Psoas muscle (tissue), 8 donors: ENCODE measurements around the gene SLC25A34. TPM values are rescaled to one million over a fixed set of nuclear protein-coding genes. Genes with fewer than 3 reads are reported as not detected.
A peak's percentile ranks its signal among the peaks of the same experiment; 100 is the strongest.

ENCODE experiments used
- ATAC-seq, 4 donors: fragments of 200-7000 bp; cut with Tn5 transposase; one replicate each; pipeline ENCODE4 v1.9.1; 2020; ENCODE audit warnings: moderate library complexity in 3 of 4, mild to moderate bottlenecking in 2 of 4
- DNase-seq, 2 donors: peaks; one replicate each; pipeline ENCODE4 v3.0.0-alpha.2; 2020
- H3K27ac ChIP-seq: fragments of 200-600 bp; one replicate; pipeline ENCODE4 v1.8.0; 2022
- H3K27me3 ChIP-seq, 3 donors: fragments of 200-600 bp in 1 of 3; one replicate each; pipeline versions ENCODE4 v1.6.1 to v1.8.0; 2013 to 2022; ENCODE audit warnings: low read length in 2 of 3, mild to moderate bottlenecking in 2 of 3, moderate library complexity in 1 of 3; ENCODE audit not compliant: insufficient read depth in 3 of 3
- H3K36me3 ChIP-seq, 2 donors: fragments of 200-600 bp in 1 of 2; one replicate each; pipeline versions ENCODE4 v1.6.1 to v1.8.0; 2013 to 2022; ENCODE audit warnings: low read depth in 1 of 2, mild to moderate bottlenecking in 1 of 2, moderate library complexity in 1 of 2; ENCODE audit not compliant: insufficient read depth in 1 of 2
- H3K4me1 ChIP-seq: fragments of 200-600 bp; one replicate; pipeline ENCODE4 v1.8.0; 2022
- H3K4me3 ChIP-seq: fragments of 200-600 bp; one replicate; pipeline ENCODE4 v1.8.0; 2022; ENCODE audit warnings: mild to moderate bottlenecking
- H3K9me3 ChIP-seq: fragments of 200-600 bp; one replicate; pipeline ENCODE4 v1.8.0; 2022
- CTCF ChIP-seq: fragments of 200-600 bp; IDR thresholded peaks from one replicate; pipeline ENCODE4 v1.8.0; 2022; ENCODE audit warnings: antibody characterized with exemption
- WGBS, 3 donors: extraction: QIAGEN DNeasy Blood & Tissue Kit; methylation state at CpG; one replicate each; pipeline versions ENCODE4 v1.1.6 to v1.1.7; 2013; 5-methylcytosine and 5-hydroxymethylcytosine counted together
- intact Hi-C, 2 donors: fragments of 100-400 bp; cut with DNase I; formaldehyde crosslinking; loops; one replicate each; pipeline versions ENCODE4 v1.11.0 to v1.14.2; 2022
- polyA plus RNA-seq, 3 donors: library from polyadenylated mRNA; stranded (reverse); fragments of 200-250 nt; gene quantifications; one replicate each; pipeline ENCODE4 v1.2.3, GENCODE V29; 2013
- total RNA-seq, 4 donors: library from RNA; stranded (reverse); fragmentation: NEBNext Ultra II Directional in 2 of 4; extraction: Animal tissue kit (Norgen Biotek cat#: 25700) in 2 of 4; gene quantifications; one replicate each; pipeline versions ENCODE4 v1.2.1 to v1.2.4, GENCODE V29; 2021 to 2023
- donor health status: healthy with polysubstance abuse.
- donor health status: DM: no; HTN: no; CAD: no; lungs with moderate emphysema.
- donor health status: Bipolar disorder and iron deficiency.
- donor health status: healthy.
- donor health status: DM: yes; HTN: yes; CAD: no.
- donor health status: DM: no; HTN: no; CAD: no.
- donor health status: DM: no; HTN: no; CAD: no.
- donor health status: DM: yes; HTN: yes; CAD: no.

The SLC25A34 gene
- total and polyA plus RNA-seq, 7 donors: 1.3 to 48.2 (median 10.1) TPM

- Histone ChIP-seq H3K27me3 (no peaks in the 10 kb centered on the region), H3K27ac (peak overlapping the region; percentile 94), H3K4me1 (peaks cover 82% of the 10 kb centered on the region), H3K9me3 (no peaks in the 10 kb centered on the region), H3K36me3 (peaks cover 0 to 8% of the 10 kb centered on the region in 2 donors), H3K4me3 (no peak overlapping the region)
- WGBS, 3 donors: 70 to 85% (median 81%) methylated on average over 17 of the region's 17 CpGs
- intact Hi-C loops: no loop called here
- ATAC-seq (no peak), DNase-seq (no peak)
- no peak for TF ChIP-seq CTCF
Measured at GRCh38 chr1:15704526-15705183, 31.4 kb upstream of the SLC25A34 start.

GRCh38 chr1:15705184-15705566 is 30.9 kb upstream of the SLC25A34 start:
- Histone ChIP-seq H3K36me3 (peaks cover 0 to 8% of the 10 kb centered on the region in 2 donors), H3K27me3 (no peaks in the 10 kb centered on the region), H3K27ac (peak overlapping the region; percentile 94), H3K4me3 (no peak overlapping the region), H3K9me3 (no peaks in the 10 kb centered on the region), H3K4me1 (peaks cover 81% of the 10 kb centered on the region)
- intact Hi-C loops: no loop called here
- DNase-seq: no peak
- 74 to 84% (median 76%) methylated on average over 11 of the region's 11 CpGs for WGBS, 3 donors
- no peak for TF ChIP-seq CTCF
- ATAC-seq: no peak

- DNase-seq (peak in 1 of 2 donors; percentile 77), ATAC-seq (peak; percentile 72 to 80 (median 76))
- H3K36me3 ChIP-seq: peaks cover 0 to 4% of the 10 kb centered on the region in 2 donors
- 25 to 48% (median 36%) methylated on average over 7 of the region's 7 CpGs for WGBS, 3 donors
- no peak overlapping the region for H3K4me3 ChIP-seq
- H3K4me1 ChIP-seq: peaks cover 81% of the 10 kb centered on the region
- H3K27ac ChIP-seq: peak overlapping the region; percentile 94
- intact Hi-C loops: no loop called here
- TF ChIP-seq CTCF: no peak
- no peaks in the 10 kb centered on the region for H3K27me3 ChIP-seq
- no peaks in the 10 kb centered on the region for H3K9me3 ChIP-seq
Measured at GRCh38 chr1:15706751-15707150, 29.3 kb upstream of the SLC25A34 start.

GRCh38 chr1:15707239-15707925 is 28.7 kb upstream of the SLC25A34 start:
- DNase-seq (no peak), ATAC-seq (peak; percentile 38 to 72 (median 69))
- Histone ChIP-seq H3K27me3 (no peaks in the 10 kb centered on the region), H3K36me3 (no peaks in the 10 kb centered on the region), H3K4me1 (peaks cover 82% of the 10 kb centered on the region), H3K4me3 (peak overlapping the region; percentile 8), H3K9me3 (no peaks in the 10 kb centered on the region), H3K27ac (peak overlapping the region; percentile 94)
- intact Hi-C loops: no loop called here
- TF ChIP-seq CTCF: no peak
- WGBS, 3 donors: 19 to 54% (median 30%) methylated on average over 8 of the region's 8 CpGs
